Adrenal gland (tissue), 12 donors: ENCODE data around the gene PTPN20. TPM values are rescaled to one million over a fixed set of nuclear protein-coding genes. Genes with fewer than 3 reads are reported as not detected.

Experiments
- DNase-seq, 7 donors: peaks; one replicate each; pipeline ENCODE4 v3.0.0-alpha.2; 2019 to 2020
- H3K27ac ChIP-seq, 5 donors: fragments of 200-600 bp; sonication (generic) in 4 of 5; 1 replicate in 3 of 5; 2 replicates in 2 of 5; pipeline versions ENCODE4 v1.5.1 to v1.8.0; 2016 to 2020; ENCODE audit warnings: mild to moderate bottlenecking in 1 of 5
- H3K27me3 ChIP-seq: fragments of 200-600 bp; 2 replicates; pipeline ENCODE4 v1.8.0; 2021
- H3K36me3 ChIP-seq, 2 donors: fragments of 200-600 bp; replicated peaks in 1 of 2; 1 replicate in 1 of 2; 2 replicates in 1 of 2; pipeline versions ENCODE4 v1.5.1 to v1.8.0; 2018 to 2022
- H3K4me1 ChIP-seq, 2 donors: fragments of 200-600 bp; replicated peaks in 1 of 2; 1 replicate in 1 of 2; 2 replicates in 1 of 2; pipeline versions ENCODE4 v1.5.1 to v1.8.0; 2018 to 2021
- H3K4me3 ChIP-seq, 4 donors: fragments of 200-600 bp; sonication (generic) in 3 of 4; one replicate each; pipeline ENCODE4 v1.5.1; 2016 to 2018
- H3K9me3 ChIP-seq, 3 donors: fragments of 200-600 bp; sonication (generic) in 1 of 3; replicated peaks in 1 of 3; 1 replicate in 2 of 3; 2 replicates in 1 of 3; pipeline versions ENCODE4 v1.5.1 to v1.8.0; 2016 to 2021
- POLR2A ChIP-seq, 2 donors: fragments of 450-650 bp; IDR thresholded peaks; one replicate each; pipeline ENCODE4 v1.6.1; 2017; ENCODE audit warnings: antibody characterized with exemption in 2 of 2, mild to moderate bottlenecking in 2 of 2, moderate library complexity in 1 of 2
- WGBS, 4 donors: extraction: QIAGEN DNeasy Blood & Tissue Kit in 2 of 4; methylation state at CpG; one replicate each; pipeline versions ENCODE4 v1.1.5 to v1.1.7; 2013 to 2017; 5-methylcytosine and 5-hydroxymethylcytosine counted together
- intact Hi-C, 2 donors: fragments of 100-400 bp; cut with DNase I; formaldehyde crosslinking; loops; one replicate each; pipeline versions ENCODE4 v1.14.1 to v1.15.0; 2022 to 2023
- polyA plus RNA-seq, 3 donors: library from polyadenylated mRNA; stranded (reverse); fragments of 200-250 nt in 2 of 3; fragments of 350-450 nt in 1 of 3; fragmentation: Illumina TruSeq in 1 of 3; extraction: RNeasy Lipid Tissue Mini Kit (QIAGEN cat#74804) in 1 of 3; gene quantifications; one replicate each; pipeline ENCODE4 v1.2.3, GENCODE V29; 2013 to 2014
- total RNA-seq, 9 donors: library from RNA; depleted of rRNA in 4 of 9; stranded (reverse); fragments of >200 nt in 4 of 9; fragments of 120-200 nt in 1 of 9; fragmentation: NEBNext Ultra II Directional in 1 of 9; extraction: Animal tissue kit (Norgen Biotek cat#: 25700) in 1 of 9; gene quantifications; one replicate each; pipeline versions ENCODE4 v1.1.0 to v1.2.4, GENCODE V29; 2013 to 2023
- TF ChIP-seq, protein P1 (sequence below), 6 experiments: fragments of 450-650 bp in 4 of 6; fragments of 200-600 bp in 2 of 6; sonication (generic) in 1 of 6; IDR thresholded peaks; 1 replicate in 5 of 6; 2 replicates in 1 of 6; pipeline versions ENCODE4 v1.5.1 to v1.8.0; 2016 to 2021; ENCODE audit warnings: antibody characterized with exemption in 6 of 6, mild to moderate bottlenecking in 2 of 6, moderate library complexity in 1 of 6
- donor health status: healthy with polysubstance abuse.
- donor health status: Bipolar disorder and iron deficiency.
- donor health status: DM: yes; HTN: yes; CAD: no.
- donor health status: DM: no; HTN: no; CAD: no.
- donor health status: DM: no; HTN: no; CAD: no.
- donor health status: DM: yes; HTN: yes; CAD: no.

The PTPN20 gene
- total and polyA plus RNA-seq, 12 donors: 3.2 to 27.2 (median 11.2) TPM

DNA sequence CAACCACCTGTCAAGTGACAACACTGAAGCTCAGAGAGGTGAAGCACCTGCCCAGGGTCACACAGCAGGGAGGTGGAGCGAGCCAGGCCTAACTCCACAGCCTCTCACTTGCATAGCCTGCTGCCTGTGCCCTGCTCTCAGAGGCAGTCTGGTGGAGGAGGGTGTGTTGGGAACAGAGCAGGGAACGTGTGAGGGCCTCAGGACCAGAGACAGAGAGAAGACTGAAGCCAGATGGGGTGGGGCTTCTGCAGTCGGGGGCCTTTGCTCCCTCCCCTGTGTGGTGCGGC, 114.0 kb downstream of the PTPN20 start:
- intact Hi-C loops: loop anchor here in 1 of 2 donors (5.0 kb wide), 1 partner anchor 282 kb away; no protein-coding TSS in a partner anchor
- no peaks in the 10 kb centered on the region for H3K36me3 ChIP-seq
- WGBS, 4 donors: 68 to 78% (median 72%) methylated on average over 3 to 4 of the region's 4 CpGs
- no peak for TF ChIP-seq POLR2A (IDR thresholded peaks at IDR 0.05)
- TF ChIP-seq, protein P1, sequence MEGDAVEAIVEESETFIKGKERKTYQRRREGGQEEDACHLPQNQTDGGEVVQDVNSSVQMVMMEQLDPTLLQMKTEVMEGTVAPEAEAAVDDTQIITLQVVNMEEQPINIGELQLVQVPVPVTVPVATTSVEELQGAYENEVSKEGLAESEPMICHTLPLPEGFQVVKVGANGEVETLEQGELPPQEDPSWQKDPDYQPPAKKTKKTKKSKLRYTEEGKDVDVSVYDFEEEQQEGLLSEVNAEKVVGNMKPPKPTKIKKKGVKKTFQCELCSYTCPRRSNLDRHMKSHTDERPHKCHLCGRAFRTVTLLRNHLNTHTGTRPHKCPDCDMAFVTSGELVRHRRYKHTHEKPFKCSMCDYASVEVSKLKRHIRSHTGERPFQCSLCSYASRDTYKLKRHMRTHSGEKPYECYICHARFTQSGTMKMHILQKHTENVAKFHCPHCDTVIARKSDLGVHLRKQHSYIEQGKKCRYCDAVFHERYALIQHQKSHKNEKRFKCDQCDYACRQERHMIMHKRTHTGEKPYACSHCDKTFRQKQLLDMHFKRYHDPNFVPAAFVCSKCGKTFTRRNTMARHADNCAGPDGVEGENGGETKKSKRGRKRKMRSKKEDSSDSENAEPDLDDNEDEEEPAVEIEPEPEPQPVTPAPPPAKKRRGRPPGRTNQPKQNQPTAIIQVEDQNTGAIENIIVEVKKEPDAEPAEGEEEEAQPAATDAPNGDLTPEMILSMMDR (IDR thresholded peaks at IDR 0.05): no peak
- no peaks in the 10 kb centered on the region for H3K27me3 ChIP-seq
- H3K9me3 ChIP-seq: no peaks in the 10 kb centered on the region
- peak in 4 of 7 donors; percentile 12 to 50 (median 14) for DNase-seq
- no peaks in the 10 kb centered on the region for H3K4me1 ChIP-seq
- no peak overlapping the region for H3K4me3 ChIP-seq
- H3K27ac ChIP-seq: no peak overlapping the region

DNA sequence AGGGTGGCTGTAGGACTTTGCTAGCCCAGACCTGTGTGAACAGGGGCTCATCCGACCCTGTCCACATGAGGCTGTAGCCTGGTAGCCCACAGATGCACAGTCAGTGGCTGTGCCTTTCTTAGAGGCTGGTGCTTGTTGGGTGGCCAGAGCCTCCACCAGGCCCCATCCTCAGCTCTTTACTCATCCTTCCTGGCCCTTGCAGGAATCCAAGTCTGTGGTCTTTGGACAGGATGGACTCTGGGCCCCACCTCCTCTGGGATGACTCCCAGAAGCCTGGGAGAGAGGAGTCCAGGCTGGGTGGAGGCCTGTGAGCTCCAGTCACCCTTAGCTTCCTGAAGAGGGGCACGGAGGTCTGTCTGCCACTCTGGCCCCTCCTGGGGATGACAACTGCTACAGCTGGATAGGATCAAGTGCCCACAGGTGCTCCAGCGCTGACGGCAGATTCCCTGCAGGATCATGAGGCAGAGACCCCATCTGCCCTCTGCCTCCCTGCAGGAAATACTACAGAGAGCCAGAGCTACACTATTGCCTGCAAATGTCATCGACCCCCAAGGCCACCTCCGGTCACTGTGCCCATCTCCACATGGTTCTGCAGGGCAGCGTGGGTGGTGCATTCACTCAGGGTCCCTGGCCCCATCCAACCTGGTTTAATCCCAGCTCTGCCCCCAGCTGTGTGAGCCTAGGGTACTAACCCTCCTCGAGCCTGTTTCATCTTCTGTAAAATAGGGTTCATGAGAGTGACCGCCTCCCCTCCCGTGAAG, 114.5 kb downstream of the PTPN20 start:
- TF ChIP-seq, protein P1 (IDR thresholded peaks at IDR 0.05): no peak
- TF ChIP-seq POLR2A (IDR thresholded peaks at IDR 0.05): no peak
- Histone ChIP-seq H3K4me3 (no peak overlapping the region), H3K9me3 (no peaks in the 10 kb centered on the region), H3K4me1 (no peaks in the 10 kb centered on the region), H3K36me3 (no peaks in the 10 kb centered on the region), H3K27ac (no peak overlapping the region), H3K27me3 (no peaks in the 10 kb centered on the region)
- WGBS, 4 donors: 69 to 80% (median 77%) methylated on average over 4 to 10 of the region's 10 CpGs
- intact Hi-C loops: loop anchor here in 1 of 2 donors (5.0 kb wide), 1 partner anchor 282 kb away; no protein-coding TSS in a partner anchor
- DNase-seq: peak in 4 of 7 donors; percentile 10 to 48 (median 14)

DNA sequence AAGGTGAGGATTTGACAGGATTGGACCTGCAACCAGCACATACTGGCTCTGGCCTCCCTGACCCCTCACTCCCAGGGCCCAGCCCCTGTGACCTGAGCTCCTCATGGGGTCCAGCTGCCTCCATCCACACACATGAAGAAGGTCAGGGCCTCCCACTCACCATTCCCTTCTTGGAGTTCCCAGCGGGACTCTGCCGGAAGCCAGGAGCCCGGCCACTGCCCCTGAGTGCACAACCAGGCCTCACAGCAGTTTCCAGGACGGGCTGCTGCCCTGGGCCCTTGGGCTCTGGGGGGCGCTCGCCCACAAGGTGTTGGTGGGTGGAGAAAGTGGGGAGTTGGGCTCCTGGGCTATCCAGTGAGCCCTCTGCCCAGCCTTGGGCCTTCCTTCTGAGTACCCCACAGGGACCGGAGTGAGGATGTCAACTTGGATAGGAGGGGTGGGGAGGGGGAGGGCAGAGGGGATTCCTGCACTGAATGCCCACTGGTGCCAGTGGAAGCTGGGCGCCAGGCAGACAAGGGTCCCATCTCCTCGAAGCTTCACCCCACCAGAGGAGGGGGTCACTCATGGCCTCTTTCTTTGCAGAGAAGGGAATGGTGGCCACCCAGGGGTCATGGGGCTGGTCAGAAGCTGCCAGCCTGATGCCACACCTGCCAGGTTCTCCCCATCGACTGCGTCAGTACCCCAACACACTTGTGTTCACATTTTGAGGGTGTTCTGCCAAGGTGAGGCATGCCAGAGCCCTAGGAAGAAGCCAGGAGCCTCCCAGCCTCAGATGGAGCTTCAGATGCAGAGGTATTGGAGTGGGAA, 115.3 kb downstream of the PTPN20 start:
- Histone ChIP-seq H3K4me1 (no peaks in the 10 kb centered on the region), H3K27me3 (no peaks in the 10 kb centered on the region), H3K4me3 (no peak overlapping the region), H3K9me3 (no peaks in the 10 kb centered on the region), H3K36me3 (no peaks in the 10 kb centered on the region), H3K27ac (no peak overlapping the region)
- TF ChIP-seq, protein P1 (IDR thresholded peaks at IDR 0.05): no peak
- no peak for TF ChIP-seq POLR2A (IDR thresholded peaks at IDR 0.05)
- WGBS, 4 donors: 84 to 94% (median 92%) methylated on average over 7 to 11 of the region's 11 CpGs
- intact Hi-C loops: loop anchor here in 1 of 2 donors (5.0 kb wide), 1 partner anchor 281 kb away; no protein-coding TSS in a partner anchor
- peak in 3 of 7 donors; percentile 9 to 44 (median 12) for DNase-seq

DNA sequence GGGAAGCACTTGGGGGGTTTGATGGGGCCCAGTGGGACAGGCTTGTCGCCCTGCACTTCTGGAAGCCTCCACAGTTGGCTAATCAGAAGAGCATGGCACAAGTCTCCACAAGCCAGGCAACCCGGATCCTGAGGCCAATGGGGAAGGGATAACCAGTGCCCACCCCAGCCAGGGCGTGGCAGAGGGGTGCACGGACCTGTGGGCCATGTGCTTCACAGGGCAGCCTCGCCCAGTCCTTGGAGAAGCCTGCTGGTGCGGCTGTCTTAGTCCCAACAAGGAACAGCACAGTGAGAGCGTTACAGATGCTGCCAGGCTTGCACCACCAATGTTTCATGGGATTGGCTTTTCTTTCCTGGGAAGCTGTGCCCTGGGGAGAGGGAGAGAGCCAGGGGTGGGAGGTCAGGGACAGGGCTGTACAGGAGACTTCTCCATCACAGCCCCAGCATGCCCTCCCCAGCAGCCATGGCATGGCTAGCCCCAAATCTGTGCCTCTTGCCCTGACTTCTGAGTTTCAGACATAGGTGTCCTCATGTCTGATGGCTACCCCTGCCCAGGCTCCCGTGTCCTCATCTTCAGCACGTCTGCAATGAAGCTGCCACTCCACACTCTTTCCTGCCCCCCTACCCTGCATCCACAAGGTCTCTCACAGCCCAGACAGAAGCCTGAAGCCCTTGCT, 116.0 kb downstream of the PTPN20 start:
- intact Hi-C loops: loop anchor here in 1 of 2 donors (5.0 kb wide), 1 partner anchor 280 kb away; no protein-coding TSS in a partner anchor
- Histone ChIP-seq H3K4me1 (no peaks in the 10 kb centered on the region), H3K27me3 (no peaks in the 10 kb centered on the region), H3K27ac (no peak overlapping the region), H3K9me3 (no peaks in the 10 kb centered on the region), H3K36me3 (no peaks in the 10 kb centered on the region), H3K4me3 (no peak overlapping the region)
- 77 to 90% (median 80%) methylated on average over 4 to 9 of the region's 9 CpGs for WGBS, 4 donors
- TF ChIP-seq, protein P1 (IDR thresholded peaks at IDR 0.05): no peak
- TF ChIP-seq POLR2A (IDR thresholded peaks at IDR 0.05): no peak
- DNase-seq: peak in 3 of 7 donors; percentile 8 to 11 (median 10)
